Bronchial epithelial cell (primary cell): ENCODE results near the gene ACO1. TPM values are rescaled to one million over a fixed set of nuclear protein-coding genes. Genes with fewer than 3 reads are reported as not detected.

Source experiments
- DNase-seq: peaks from one replicate; pipeline ENCODE4 v3.0.0-alpha.2; 2010; ENCODE audit warnings: low read depth
- FAIRE-seq: peaks from 2 replicates; lab custom pipeline; 2011; peaks lifted over from hg19 to GRCh38; lab: Jason Lieb, UNC
- H3K27me3 ChIP-seq: 2 replicates; pipeline ENCODE4 v1.5.1; 2011; ENCODE audit warnings: low read length; ENCODE audit not compliant: control insufficient read depth, insufficient read depth
- H3K36me3 ChIP-seq: 2 replicates; pipeline ENCODE4 v1.5.1; 2011; ENCODE audit warnings: low read length; ENCODE audit not compliant: control insufficient read depth, insufficient read depth
- H3K4me3 ChIP-seq: 2 replicates; pipeline ENCODE4 v1.5.1; 2011; ENCODE audit warnings: mild to moderate bottlenecking, low read depth, low read length, control low read depth
- total RNA-seq: library from RNA; depleted of rRNA; stranded (reverse); fragments of >200 nt; gene quantifications from 2 replicates; pipeline ENCODE4 v1.2.1, GENCODE V29; 2014
- TF ChIP-seq, protein P1 (sequence below): IDR thresholded peaks from 2 replicates; pipeline ENCODE4 v1.5.1; 2011; ENCODE audit warnings: mild to moderate bottlenecking, moderate library complexity, low read length, control low read depth, inconsistent platforms; ENCODE audit not compliant: insufficient read depth, severe bottlenecking

Gene ACO1
- total RNA-seq, 1 donor from 2014 or later = 11.8 TPM

- FAIRE-seq (no peak), DNase-seq (no peak)
- Histone ChIP-seq H3K27me3 (no peaks in the 10 kb centered on the region), H3K4me3 (no peak overlapping the region), H3K36me3 (peaks cover 5% of the 10 kb centered on the region)
- TF ChIP-seq, protein P1, sequence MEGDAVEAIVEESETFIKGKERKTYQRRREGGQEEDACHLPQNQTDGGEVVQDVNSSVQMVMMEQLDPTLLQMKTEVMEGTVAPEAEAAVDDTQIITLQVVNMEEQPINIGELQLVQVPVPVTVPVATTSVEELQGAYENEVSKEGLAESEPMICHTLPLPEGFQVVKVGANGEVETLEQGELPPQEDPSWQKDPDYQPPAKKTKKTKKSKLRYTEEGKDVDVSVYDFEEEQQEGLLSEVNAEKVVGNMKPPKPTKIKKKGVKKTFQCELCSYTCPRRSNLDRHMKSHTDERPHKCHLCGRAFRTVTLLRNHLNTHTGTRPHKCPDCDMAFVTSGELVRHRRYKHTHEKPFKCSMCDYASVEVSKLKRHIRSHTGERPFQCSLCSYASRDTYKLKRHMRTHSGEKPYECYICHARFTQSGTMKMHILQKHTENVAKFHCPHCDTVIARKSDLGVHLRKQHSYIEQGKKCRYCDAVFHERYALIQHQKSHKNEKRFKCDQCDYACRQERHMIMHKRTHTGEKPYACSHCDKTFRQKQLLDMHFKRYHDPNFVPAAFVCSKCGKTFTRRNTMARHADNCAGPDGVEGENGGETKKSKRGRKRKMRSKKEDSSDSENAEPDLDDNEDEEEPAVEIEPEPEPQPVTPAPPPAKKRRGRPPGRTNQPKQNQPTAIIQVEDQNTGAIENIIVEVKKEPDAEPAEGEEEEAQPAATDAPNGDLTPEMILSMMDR = no peak
Observed at GRCh38 chr9:32413424-32413823, 29.0 kb downstream of the ACO1 start.

GRCh38 chr9:32414856-32415255 lies 30.4 kb downstream of the ACO1 start:
- FAIRE-seq = no peak
- TF ChIP-seq, protein P1 = no peak
- Histone ChIP-seq H3K4me3 (no peak overlapping the region), H3K36me3 (peaks cover 2% of the 10 kb centered on the region), H3K27me3 (no peaks in the 10 kb centered on the region)
- DNase-seq = no peak

GRCh38 chr9:32419921-32420320 lies 35.5 kb downstream of the ACO1 start:
- DNase-seq (no peak), FAIRE-seq (no peak)
- Histone ChIP-seq H3K4me3 (no peak overlapping the region), H3K36me3 (peaks cover 5% of the 10 kb centered on the region), H3K27me3 (no peaks in the 10 kb centered on the region)
- TF ChIP-seq, protein P1 = no peak

GRCh38 chr9:32422237-32422806 lies 37.9 kb downstream of the ACO1 start:
- FAIRE-seq = no peak
- TF ChIP-seq, protein P1 = no peak
- H3K4me3 ChIP-seq = no peak overlapping the region
- no peak for DNase-seq
- no peaks in the 10 kb centered on the region for H3K27me3 ChIP-seq
- peaks cover 3% of the 10 kb centered on the region for H3K36me3 ChIP-seq

DNA sequence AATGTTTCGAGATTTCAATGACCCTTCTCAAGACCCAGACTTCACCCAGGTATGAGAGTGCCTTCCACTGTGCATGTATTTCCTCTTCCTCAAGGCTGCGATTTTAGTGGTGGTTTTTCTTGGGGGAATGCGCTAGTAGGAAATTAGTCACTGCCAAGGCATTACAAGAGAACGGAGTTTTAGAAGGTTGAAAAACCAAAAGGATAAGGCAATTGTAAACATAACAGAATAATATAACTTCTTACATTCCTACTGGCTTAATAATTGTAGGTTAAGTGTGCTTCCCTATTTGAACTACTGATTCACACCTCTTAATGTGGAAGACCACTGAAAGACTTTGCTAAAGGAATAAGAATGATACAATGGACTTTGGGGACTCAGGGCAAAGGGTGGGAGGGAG lies 38.9 kb downstream of the ACO1 start:
- DNase-seq (peak; percentile 78), FAIRE-seq (no peak)
- TF ChIP-seq, protein P1 = no peak
- Histone ChIP-seq H3K27me3 (no peaks in the 10 kb centered on the region), H3K4me3 (no peak overlapping the region), H3K36me3 (peaks cover 3% of the 10 kb centered on the region)

DNA sequence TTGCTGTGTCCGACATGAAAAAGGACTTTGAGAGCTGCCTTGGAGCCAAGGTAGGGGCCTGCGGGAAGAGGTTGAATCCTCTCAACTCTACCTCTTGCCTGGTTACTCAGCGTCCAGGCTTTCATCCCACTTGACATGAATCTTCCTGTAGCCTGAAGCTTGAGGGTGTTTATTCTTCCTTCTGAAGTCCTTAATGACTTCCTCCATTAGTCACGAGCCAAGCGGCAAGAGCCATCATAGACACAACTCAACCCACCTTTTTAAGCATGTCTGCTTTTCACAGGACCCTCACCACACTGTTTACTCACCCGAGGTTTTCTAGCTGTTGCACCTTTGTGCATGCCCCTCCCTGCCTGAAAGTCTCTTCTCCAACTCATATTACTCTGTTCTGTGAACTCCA lies 40.2 kb downstream of the ACO1 start:
- Histone ChIP-seq H3K36me3 (peaks cover 3% of the 10 kb centered on the region), H3K4me3 (no peak overlapping the region), H3K27me3 (no peaks in the 10 kb centered on the region)
- TF ChIP-seq, protein P1 = no peak
- FAIRE-seq (no peak), DNase-seq (peak; percentile 81)
